KBM-7 (cell line): Measurements from ENCODE around the gene ZACN.
"Not testable (repeated sequence)": the region's sequence is repeated elsewhere in the genome, so short reads cannot be mapped to it uniquely, and the experiment has no call there.

Experiments
- DNase-seq: peaks from one replicate; pipeline ENCODE4 v3.0.0-alpha.2; 2015
- in situ Hi-C: fragments of 300-500 bp; cut with MboI; formaldehyde crosslinking; loops from 2 replicates; pipeline ENCODE4 v1.14.3; 2020; ENCODE audit warnings: low sequenced_read_pairs, low pct_unique_long_range_greater_than_20kb, mixed read lengths

The ZACN gene

DNA sequence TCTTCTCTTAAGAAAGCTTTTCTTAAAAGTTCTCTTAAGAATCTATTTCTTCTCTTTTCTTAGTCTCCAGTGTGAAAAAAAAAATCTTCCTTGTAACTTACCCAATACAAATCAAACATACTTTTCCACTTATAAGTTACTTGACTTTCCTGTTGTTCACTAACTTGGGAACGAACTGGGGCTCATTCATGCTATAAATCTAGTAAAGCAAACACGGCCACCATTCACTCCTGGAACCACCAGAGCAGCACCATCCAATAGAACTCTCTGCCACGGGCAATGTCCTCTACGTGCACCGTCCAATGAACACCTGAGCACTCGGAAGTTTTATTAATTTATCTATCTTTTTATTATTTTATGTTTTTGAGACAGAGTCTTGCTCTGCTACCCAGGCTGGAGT lies 27.4 kb upstream of the ZACN start:
- in situ Hi-C loops: no loop called here
- no peak for DNase-seq

DNA sequence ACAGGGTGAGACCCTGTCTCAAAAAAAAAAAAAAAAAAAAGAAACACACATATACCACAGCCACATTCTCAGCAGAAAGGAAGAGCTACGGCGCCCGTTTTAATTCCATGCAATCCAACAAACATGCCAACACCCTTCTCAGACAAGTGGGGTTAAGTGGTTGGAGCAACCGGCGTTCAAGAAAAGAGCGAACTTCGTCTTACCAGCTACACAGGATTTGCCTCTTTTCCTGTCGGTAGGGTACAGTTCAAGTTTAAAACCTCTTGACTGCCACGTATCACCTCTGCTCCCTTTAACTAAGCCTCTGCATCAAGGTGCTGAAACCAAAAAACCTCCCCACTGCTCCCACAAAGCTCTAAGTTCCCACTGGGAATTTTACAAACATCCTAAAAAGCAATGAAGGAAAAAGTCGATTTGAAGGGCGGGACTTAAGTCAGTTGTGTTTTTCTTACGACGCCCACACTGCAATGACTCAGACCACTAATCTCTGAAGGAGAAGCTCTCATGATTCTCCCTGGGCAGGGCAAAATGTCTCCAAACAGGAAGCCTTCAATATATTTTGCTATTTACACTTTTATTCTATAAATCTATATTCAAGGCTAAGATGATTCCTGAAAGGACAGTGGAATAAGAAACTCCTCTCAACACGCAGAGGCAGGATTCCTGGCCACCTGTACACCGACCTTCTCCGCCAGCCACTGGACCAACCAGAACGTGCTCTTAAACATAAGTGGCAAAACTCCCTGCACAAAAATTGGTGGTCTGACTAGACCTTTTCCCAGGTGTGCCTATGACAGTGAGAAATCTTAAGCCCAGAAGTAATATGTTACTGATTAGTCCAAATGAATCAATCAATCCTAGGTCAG lies 25.5 kb upstream of the ZACN start:
- no peak for DNase-seq
- in situ Hi-C loops: no loop called here

DNA sequence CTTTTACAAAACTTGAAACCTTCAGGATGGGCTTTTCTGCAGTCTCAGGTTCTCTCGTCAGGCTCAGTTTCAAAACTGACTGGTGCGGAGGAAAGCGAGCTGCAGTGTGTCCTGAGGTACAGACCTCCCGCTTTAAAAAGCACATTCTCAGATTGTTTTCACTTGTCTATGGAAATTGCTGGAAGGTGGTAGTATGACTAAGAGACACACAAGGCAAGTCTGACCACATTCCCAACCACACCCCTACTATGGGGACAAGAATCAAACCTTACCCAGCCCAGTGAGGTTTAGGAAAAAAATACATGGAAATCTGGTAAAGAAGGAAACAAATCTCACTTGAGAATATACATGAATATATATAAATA lies 24.9 kb upstream of the ZACN start:
- in situ Hi-C loops: no loop called here
- DNase-seq: no peak

DNA sequence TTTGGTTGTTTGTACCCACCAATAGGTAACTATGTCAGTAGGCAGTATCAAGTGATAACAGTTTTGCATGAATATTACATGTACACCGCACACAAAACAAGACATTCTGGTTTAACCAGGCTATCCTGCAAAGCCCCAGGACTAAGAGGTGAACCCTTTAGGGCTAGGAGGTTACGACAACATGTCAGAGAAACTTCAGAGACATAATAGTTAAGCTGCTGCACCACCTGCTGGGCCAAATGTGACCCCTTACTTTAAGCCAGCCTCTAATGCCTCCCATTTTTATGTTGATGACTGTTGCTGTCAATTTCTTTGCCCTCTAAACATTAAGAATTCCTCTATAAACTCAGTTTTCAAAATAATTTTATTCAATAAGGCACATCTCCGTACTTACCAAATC lies 22.1 kb upstream of the ZACN start:
- in situ Hi-C loops: no loop called here
- DNase-seq: peak; percentile 15

DNA sequence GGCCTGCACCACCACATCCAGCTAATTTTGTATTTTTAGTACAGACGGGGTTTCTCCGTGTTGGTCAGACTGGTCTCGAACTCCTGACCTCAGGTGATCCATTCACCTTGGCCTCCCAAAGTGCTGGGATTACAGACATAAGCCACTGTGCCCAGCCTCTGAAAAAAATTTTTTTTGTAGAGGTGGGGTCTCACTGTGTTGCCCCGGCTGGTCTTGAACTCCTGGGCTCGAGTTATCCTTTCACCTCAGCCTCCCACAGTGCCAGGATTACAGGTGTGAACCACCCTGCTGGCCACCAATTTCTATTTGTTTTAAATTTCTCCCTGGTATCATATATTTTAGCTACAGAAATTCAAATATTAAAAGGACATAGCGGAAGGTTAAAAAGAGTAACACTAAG lies 20.7 kb upstream of the ZACN start:
- in situ Hi-C loops, DNase-seq: not testable (repeated sequence)

DNA sequence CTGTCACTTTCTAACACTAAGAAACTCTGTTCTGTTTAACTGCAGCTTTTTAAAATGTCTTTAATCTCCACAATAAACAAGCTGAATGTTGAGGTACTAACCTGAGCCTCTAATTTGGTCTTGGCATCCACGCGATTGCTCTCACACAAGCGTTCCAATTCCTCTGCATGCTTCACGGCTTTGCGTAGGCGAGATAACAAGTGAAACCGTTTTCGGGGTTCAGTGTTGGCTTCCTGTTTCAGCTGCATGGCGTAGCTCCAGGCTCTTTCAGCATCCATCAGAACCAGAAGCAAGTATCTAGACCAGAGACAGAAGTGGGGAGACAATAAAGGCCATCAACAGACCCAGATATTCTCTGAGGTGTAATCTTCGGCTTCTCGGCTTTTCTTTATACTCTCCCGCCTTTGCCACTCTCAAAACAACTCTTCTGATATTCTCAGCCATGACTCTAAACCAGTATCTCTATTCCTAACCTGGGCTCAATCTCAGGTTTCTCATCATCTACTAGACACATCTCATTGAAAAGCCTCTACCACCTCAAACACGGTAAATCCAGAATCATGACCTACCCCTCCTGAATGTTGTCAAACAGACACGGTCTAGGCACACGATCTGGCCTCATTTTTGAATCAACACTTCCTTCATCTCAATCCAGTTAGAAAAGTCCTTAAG lies 15.0 kb upstream of the ZACN start:
- in situ Hi-C loops: no loop called here

DNA sequence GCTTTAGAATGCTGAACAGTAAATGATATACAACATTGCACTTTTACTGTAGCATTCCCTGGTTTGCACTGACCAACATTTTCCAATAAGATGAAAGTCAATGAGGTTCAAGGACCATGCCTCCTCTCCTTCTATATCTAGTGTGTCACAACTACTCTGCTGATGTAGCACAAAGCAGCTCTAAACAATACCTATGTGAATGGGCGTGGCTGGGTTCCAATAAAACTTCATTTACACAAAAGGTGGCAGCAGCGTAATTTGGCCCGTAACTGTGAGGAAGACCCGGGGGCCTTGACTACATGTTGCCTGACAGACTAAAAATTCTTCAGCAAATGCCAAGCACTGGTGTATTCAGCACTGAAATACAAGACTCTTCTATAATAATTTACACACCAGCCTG lies 13.2 kb upstream of the ZACN start:
- no peak for DNase-seq
- in situ Hi-C loops: no loop called here

More for the DNA sequence above, 15.0 kb upstream of the ZACN start:
- DNase-seq: no peak

DNA sequence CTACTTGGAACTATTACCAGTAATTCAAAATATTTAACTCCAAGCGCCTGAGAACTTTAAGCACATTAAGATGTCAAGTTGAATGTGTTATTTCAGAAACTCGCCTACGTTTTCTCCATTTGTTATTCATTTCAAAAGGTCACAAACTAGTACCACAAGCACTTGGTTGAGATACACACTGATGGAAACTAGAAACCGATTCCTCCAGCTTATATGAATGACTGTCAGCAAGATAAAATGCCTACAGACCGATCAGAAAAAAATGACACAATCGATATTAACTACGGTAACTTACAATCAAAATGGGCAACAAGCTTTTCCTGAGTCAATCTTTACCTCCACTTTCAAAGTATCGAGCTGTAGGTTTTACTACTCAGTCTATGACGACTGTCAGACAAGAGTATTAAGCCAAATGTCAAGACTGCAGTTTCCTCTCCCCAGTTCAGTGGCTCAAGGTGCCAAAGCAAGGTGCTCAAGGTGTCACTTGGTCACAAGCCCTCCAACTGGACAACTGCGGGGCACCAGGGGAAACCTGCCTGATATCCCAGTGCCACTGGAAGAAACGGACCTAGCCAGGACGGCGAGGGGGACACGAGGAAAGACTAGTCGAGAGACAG lies 7.3 kb upstream of the ZACN start:
- in situ Hi-C loops: no loop called here
- DNase-seq: no peak

DNA sequence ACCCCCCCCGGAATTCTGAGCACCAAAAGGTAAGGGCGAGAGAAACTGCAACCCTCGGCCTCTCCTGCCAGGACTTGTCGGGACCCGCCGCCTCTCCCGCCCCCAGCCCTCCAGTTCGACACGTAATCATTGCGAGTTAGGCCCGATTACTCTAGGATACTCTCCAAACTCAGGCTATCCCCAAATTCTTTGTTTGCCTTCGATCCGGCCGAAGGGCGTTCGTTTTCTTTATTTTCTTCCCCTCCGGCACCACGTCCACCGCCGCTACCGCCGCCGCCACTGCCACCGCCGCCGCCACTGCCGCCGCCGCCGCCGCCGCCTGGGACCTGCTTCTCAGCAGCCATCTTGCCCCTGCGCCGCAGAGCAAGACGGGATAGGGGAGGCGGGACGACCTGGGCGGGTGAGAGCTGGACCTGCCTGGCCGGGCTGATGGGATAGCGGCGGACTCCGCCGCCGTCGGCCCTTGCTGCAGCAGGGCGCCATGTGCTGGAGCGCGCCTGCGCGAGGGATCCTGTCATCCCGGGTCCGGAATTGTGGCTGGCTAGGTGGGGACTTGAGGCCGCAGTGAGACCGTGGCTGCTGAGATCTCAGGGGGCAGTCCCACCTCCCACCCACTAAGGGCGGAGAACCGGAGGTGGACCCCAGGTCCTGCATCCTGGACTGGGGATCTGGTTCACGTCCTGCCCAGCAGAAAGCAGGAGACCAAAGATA lies 6.7 kb upstream of the ZACN start, which contains the start of gene SRP68:
SRP68 (minus strand) TSS at position 370 of the 711 bp plus-strand sequence; CDS start at position 344, 26 bp downstream.
- DNase-seq: peak; percentile 92
- in situ Hi-C loops: no loop called here

DNA sequence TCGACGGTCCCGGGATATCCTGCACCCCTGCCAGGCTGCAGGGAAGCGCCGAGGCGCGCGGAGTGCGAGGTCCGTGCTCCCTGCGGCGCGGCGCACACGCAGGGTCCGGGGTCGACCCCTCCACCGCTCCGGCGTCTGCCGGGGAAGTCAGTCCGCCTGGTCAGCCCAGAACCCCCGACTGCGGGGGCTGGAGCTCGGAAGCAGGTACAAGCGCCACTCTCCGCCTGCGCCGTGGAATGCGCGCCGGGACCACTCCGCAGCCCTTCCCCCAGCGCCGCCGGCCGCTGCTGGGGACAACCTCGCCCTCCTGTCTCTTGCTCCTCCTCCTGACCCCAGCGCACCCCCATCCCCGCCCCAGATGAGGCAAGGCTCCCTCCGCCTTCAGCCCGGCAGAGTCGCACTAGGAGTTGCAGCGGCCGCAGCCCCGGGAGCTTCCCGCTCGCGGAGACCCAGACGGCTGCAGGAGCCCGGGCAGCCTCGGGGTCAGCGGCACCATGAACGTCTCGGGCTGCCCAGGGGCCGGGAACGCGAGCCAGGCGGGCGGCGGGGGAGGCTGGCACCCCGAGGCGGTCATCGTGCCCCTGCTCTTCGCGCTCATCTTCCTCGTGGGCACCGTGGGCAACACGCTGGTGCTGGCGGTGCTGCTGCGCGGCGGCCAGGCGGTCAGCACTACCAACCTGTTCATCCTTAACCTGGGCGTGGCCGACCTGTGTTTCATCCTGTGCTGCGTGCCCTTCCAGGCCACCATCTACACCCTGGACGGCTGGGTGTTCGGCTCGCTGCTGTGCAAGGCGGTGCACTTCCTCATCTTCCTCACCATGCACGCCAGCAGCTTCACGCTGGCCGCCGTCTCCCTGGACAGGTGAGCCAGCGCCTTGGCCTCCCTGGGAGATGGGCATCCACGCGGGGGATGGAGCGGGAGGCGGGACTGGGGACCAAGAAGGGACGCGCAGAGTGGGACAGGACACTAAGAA lies 4.3 kb upstream of the ZACN start, which contains the start of gene GALR2:
GALR2 (plus strand) TSS at position 392 of the 974 bp plus-strand sequence; CDS start at position 495, 103 bp downstream.
- in situ Hi-C loops: no loop called here

DNA sequence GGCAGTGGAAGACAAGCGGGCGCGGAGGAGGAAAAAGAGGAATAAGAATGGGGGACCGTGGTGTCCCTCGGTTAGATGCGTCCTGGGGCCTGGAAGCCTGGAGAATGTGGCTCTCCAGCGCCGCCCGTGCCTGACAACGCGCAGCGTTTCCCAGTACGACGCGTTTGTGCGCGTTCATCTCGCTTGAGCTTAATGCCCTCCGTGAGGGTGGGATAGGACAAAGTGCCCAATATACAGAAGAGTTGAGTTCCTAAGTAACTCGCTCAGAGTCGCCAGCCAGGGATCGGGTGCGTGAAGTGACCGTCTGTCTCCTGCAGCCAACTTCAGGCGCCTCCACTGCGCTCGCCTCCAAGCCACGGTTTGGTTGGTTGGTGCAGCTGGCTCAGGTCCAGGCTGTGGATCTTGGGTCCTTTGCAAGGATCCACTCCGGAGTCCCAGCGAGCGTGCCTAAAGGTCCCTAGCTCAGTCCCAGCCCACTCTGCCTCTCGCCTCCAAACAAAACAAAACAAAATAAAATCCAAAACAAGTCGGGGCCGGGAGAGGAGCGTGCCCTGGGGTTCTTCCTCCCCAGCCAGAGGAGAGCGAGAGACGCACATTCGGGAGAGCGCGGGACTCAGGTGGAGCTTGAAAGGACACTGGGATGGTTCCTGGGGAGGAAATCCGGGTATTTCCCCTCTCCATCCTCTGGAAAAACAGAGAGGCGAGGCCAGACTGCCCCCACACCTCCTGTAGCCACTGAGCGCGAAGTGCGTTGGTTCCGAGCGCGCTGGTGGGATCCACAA lies 3.4 kb upstream of the ZACN start:
- DNase-seq: peak; percentile 50
- in situ Hi-C loops: no loop called here

More for the DNA sequence above, 4.3 kb upstream of the ZACN start, which contains the start of gene GALR2:
- DNase-seq: no peak

DNA sequence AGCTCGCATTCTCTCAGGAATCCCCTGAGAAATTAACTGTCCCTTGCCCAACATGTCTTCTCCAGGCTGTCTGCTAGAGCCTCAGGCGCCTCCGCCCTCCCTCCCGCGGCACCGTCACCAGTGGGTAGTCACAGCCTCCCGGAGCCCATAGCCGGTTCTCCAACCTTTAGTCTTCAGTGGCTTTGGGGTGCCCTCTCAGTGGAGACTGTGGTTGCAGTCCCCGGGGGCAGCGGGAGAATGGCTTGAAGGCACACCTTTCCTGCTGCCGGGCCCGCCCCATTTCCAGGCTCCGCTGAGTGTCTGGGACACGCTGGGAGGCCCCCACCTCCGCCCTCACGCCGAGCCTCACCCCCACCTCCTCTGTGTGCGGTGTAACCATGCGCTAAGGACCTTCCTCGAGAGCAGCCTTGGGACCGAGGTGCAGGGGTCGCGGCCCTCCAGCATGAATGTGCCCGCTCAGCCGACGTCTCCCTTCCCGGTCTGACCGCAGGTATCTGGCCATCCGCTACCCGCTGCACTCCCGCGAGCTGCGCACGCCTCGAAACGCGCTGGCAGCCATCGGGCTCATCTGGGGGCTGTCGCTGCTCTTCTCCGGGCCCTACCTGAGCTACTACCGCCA lies 2.7 kb upstream of the ZACN start:
- no peak for DNase-seq
- in situ Hi-C loops: no loop called here

DNA sequence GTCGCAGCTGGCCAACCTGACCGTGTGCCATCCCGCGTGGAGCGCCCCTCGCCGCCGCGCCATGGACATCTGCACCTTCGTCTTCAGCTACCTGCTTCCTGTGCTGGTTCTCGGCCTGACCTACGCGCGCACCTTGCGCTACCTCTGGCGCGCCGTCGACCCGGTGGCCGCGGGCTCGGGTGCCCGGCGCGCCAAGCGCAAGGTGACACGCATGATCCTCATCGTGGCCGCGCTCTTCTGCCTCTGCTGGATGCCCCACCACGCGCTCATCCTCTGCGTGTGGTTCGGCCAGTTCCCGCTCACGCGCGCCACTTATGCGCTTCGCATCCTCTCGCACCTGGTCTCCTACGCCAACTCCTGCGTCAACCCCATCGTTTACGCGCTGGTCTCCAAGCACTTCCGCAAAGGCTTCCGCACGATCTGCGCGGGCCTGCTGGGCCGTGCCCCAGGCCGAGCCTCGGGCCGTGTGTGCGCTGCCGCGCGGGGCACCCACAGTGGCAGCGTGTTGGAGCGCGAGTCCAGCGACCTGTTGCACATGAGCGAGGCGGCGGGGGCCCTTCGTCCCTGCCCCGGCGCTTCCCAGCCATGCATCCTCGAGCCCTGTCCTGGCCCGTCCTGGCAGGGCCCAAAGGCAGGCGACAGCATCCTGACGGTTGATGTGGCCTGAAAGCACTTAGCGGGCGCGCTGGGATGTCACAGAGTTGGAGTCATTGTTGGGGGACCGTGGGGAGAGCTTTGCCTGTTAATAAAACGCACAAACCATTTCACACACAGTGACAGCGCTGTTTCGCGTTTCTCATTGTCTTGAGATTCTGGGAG lies 2.0 kb upstream of the ZACN start:
- in situ Hi-C loops: no loop called here
- DNase-seq: no peak

DNA sequence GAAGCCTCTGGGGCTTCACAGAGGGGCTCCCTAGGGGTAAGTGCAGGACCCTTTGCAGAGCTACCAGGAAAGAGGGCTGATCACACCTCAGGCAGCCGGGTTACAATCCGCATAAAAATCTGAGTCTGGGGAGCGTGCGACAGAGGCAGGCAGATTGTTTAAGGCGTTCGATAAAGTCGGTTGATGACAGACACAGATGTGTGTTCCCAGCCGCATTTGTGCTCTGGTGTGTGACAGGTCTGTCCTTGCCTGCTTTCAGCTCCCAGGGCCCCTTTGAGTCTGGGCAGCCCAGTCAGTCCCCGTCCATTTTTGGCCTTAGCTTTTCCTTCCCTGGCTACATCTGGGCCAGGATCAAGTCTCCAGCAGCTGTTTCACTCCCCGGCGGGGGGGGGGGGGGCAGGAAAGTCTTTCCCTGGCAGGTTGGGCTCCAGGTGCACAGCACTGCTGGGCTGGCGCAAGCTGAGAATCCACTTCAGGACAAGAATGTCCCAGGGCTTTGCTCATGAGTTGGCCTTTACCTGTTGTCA lies 1.3 kb upstream of the ZACN start:
- peak; percentile 7 for DNase-seq
- in situ Hi-C loops: no loop called here

DNA sequence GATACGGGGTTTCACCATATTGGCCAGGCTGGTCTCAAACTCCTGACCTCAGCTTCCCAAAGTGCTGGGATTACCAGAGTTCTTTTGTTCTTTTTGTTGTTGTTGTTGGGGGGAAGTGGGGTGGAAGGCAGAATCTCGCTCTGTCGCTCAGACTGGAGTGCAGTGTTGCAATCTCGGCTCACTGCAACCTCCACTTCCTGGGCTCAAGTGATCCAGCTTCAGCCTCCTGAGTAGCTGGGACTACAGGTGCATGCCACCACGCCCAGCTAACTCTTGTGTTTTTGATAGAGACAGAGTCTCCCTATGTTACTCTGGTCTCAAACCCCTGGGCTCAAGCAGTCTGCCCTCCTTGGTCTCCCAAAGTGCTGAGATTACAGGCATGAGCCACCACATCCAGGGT lies 612 bp upstream of the ZACN start:
- in situ Hi-C loops: not testable (repeated sequence)
- DNase-seq: peak; percentile 24

DNA sequence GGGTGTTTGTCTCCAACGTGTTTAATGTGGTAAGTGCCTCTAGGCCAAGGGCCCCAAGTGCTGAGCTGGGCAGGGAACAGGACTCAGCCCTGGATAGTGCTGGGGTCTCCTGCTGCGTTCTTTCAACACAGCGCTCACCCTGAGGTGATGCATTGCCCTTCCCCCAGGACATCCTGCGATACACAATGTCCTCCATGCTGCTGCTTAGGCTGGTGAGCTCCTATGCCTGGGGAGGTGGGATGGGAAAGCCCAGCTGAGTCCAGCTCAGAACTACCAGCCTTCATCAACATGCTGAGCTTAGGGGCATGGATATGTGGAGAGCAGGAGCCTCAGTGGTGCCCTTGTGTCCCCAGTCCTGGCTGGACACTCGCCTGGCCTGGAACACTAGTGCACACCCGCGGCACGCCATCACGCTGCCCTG lies 563 bp downstream of the ZACN start:
- DNase-seq: no peak
- in situ Hi-C loops: no loop called here
